Measurements from ENCODE around the gene GTPBP4.
"Not testable (repeated sequence)": the region's sequence is repeated elsewhere in the genome, so short reads cannot be mapped to it uniquely, and the experiment has no call there.

The GTPBP4 gene

GRCh38 chr10:1063232-1063865 is 75.1 kb downstream of the GTPBP4 start:
- DNase-seq (ENCODE audit: low read depth, low spot score) = no peak
- H3K4me3 ChIP-seq (ENCODE audit: low read depth, low read length) = no peak overlapping the region
- POLR2A ChIA-PET = no interaction called here
- CTCF ChIA-PET = interaction anchor here (0.9 kb wide), 1 partner anchor 10 kb away, joined by 3 read pairs; no protein-coding TSS in a partner anchor
- no peak for TF ChIP-seq CTCF (IDR thresholded peaks at IDR 0.05; ENCODE audit: insufficient read depth, low read length, missing control alignments)

DNA sequence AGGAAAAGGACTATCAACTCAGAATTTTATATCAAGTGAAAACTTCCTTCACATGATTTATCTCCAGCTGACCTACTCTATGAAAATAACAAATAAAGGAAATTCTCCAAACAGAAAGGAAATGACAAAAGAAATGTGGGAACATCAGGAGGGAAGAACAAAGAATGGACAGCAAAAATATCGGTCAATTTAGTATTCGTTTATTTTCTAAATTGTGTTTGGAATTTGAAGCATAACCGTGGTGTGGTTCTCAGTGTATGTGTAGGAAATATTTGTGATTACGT is 76.7 kb downstream of the GTPBP4 start:
- no peak overlapping the region for H3K4me3 ChIP-seq (ENCODE audit: low read depth, low read length)
- ChIA-PET POLR2A (no interaction called here), CTCF (interaction anchor here (1.2 kb wide), 1 partner anchor 15 kb away, joined by 3 read pairs; no protein-coding TSS in a partner anchor)
- TF ChIP-seq CTCF (IDR thresholded peaks at IDR 0.05; ENCODE audit: insufficient read depth, low read length, missing control alignments) = no peak
- no peak for DNase-seq (ENCODE audit: low read depth, low spot score)

DNA sequence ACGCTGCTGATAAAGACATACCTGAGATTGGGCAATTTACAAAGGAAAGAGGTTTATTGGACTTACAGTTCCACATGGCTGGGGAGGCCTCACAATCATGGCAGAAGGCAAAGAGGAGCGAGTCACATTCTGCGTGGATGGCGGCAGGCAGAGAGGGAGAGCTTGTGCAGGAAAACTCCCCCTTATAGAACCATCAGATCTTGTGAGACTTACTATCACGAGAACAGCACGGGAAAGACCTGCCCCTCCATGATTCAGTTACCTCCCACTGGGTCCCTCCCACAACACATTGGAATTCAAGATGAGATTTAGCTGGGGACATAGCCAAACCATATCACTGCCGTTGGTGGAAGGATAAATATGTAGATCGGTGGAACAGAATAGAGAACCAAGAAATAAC is 78.5 kb downstream of the GTPBP4 start:
- H3K4me3 ChIP-seq (ENCODE audit: low read depth, low read length); CTCF ChIA-PET; POLR2A ChIA-PET; DNase-seq (ENCODE audit: low read depth, low spot score): not testable (repeated sequence)

DNA sequence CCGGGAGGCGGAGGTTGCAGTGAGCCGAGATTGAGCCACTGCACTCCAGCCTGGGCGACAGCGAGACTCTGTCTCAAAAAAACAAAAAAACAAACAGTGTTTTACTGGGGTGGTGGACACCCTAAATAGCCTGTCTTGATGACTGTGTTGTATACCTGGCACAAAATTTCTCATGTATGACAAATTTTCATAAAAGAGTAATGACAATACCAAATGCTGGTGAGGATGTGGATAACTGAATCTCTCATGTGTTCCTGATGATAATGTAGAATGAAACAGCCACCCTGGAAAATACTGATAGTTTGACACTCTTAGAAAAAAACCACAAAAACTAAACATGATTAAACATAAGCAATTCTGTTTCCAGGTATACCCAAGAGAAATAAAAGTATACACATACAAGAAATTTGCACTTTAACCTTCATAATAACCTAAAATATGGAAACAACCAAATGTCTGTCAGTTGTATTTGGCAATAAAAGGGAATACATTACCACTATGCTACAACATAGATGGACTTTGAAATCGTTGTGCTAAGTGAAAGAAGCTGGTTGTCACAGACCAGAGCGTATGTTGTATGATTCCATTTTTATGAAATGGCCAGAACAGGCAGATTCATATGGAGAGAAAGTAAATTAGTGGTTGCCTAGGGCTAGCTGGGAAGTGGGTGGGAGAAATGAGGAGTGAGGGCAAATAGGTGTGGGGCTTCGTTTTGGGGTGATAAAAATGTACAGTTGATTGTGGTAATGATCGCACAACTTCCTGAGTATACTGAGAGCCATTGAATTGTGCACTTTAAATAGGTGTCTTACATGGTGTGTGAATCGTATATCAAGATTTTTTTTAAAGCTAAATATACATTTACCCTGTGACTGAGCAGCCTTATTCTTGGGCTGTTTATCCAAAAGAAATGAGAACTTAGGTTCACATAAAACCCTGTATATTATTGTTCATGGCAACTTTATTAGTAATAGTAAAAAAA is 80.4 kb downstream of the GTPBP4 start:
- H3K4me3 ChIP-seq (ENCODE audit: low read depth, low read length) = no peak overlapping the region
- DNase-seq (ENCODE audit: low read depth, low spot score) = no peak
- TF ChIP-seq CTCF (IDR thresholded peaks at IDR 0.05; ENCODE audit: insufficient read depth, low read length, missing control alignments) = no peak
- ChIA-PET CTCF (interaction anchor here (1.0 to 1.9 kb wide), 2 partner anchors 9 to 10 kb away, joined by 3 to 4 read pairs; no protein-coding TSS in a partner anchor), POLR2A (no interaction called here)

Measured in AG04449 (cell line).